H1 (cell line): ENCODE data around the gene TBC1D23. TPM values are rescaled to one million over a fixed set of nuclear protein-coding genes. Genes with fewer than 3 reads are reported as not detected.

Source experiments
- CTCF ChIA-PET: fragments of 300-600 bp; sonication (Branson Sonifier 250); formaldehyde crosslinking; loops from one replicate; lab custom pipeline; 2021; ENCODE audit not compliant: partially characterized antibody; lab: Charles Lee
- POLR2A ChIA-PET: fragments of 300-600 bp; sonication (Branson Sonifier 250); formaldehyde crosslinking; loops from one replicate; lab custom pipeline; 2021; ENCODE audit warnings: inconsistent platforms; ENCODE audit not compliant: partially characterized antibody; lab: Charles Lee
- DNase-seq, 2 experiments: peaks; one replicate each; pipeline versions ENCODE4 v3.0.0 to v3.0.0-alpha.2; 2010 to 2022; ENCODE audit warnings: low spot score in 2 of 2, low read depth in 1 of 2, mixed read lengths in 1 of 2
- FAIRE-seq: peaks from 2 replicates; lab custom pipeline; 2011; peaks lifted over from hg19 to GRCh38; lab: Jason Lieb, UNC
- H2AFZ ChIP-seq: 2 replicates; pipeline ENCODE4 v1.8.1; 2012; ENCODE audit warnings: low read length, inconsistent platforms
- H2AK5ac ChIP-seq: 2 replicates; pipeline ENCODE4 v1.6.1; 2013; ENCODE audit warnings: low read depth, low read length
- H2BK120ac ChIP-seq: replicated peaks from 2 replicates; pipeline ENCODE3; 2013; ENCODE audit warnings: low read depth, low read length, inconsistent platforms
- H2BK12ac ChIP-seq: 2 replicates; pipeline ENCODE4 v1.6.1; 2013; ENCODE audit warnings: low read depth, low read length
- H2BK15ac ChIP-seq: 2 replicates; pipeline ENCODE4 v1.6.1; 2013; ENCODE audit warnings: low read length
- H2BK20ac ChIP-seq: 2 replicates; pipeline ENCODE4 v1.6.1; 2013; ENCODE audit warnings: low read length
- H2BK5ac ChIP-seq: 2 replicates; pipeline ENCODE4 v1.6.1; 2013; ENCODE audit warnings: low read depth, low read length
- H3K14ac ChIP-seq: 2 replicates; pipeline ENCODE4 v1.6.1; 2013; ENCODE audit warnings: inconsistent platforms; ENCODE audit not compliant: insufficient read length
- H3K18ac ChIP-seq: 2 replicates; pipeline ENCODE4 v1.6.1; 2013; ENCODE audit warnings: low read length; ENCODE audit errors: extremely low read depth
- H3K23ac ChIP-seq: 2 replicates; pipeline ENCODE4 v1.6.1; 2013; ENCODE audit warnings: inconsistent platforms; ENCODE audit not compliant: insufficient read length
- H3K23me2 ChIP-seq: 2 replicates; pipeline ENCODE4 v1.6.1; 2013; ENCODE audit warnings: low read depth, low read length
- H3K27ac ChIP-seq: 2 replicates; pipeline ENCODE4 v1.6.1; 2011; ENCODE audit warnings: low read depth, low read length, inconsistent platforms
- H3K27me3 ChIP-seq, 4 experiments: replicated peaks in 1 of 4; 1 replicate in 1 of 4; 2 replicates in 3 of 4; pipeline versions ENCODE4 v1.6.1 to v1.8.1; 2011 to 2013; ENCODE audit warnings: low read length in 3 of 4, mild to moderate bottlenecking in 3 of 4, inconsistent platforms in 2 of 4, mixed read lengths in 2 of 4, moderate library complexity in 1 of 4; ENCODE audit not compliant: control insufficient read depth in 3 of 4, insufficient read depth in 3 of 4; ENCODE audit errors: extremely low read depth in 1 of 4
- H3K36me3 ChIP-seq, 4 experiments: 2 replicates each; pipeline versions ENCODE4 v1.6.1 to v1.8.1; 2011 to 2013; ENCODE audit warnings: mild to moderate bottlenecking in 4 of 4, low read length in 3 of 4, moderate library complexity in 2 of 4, control low read depth in 1 of 4, inconsistent platforms in 1 of 4; ENCODE audit not compliant: insufficient read depth in 4 of 4, control insufficient read depth in 2 of 4
- H3K4ac ChIP-seq: replicated peaks from 2 replicates; pipeline ENCODE3; 2013; ENCODE audit warnings: low read length, low read depth, mixed read lengths, inconsistent platforms; ENCODE audit not compliant: insufficient read length
- H3K4me1 ChIP-seq, 4 experiments: replicated peaks in 1 of 4; 1 replicate in 1 of 4; 2 replicates in 3 of 4; pipeline versions ENCODE4 v1.6.1 to v1.8.1; 2011 to 2013; ENCODE audit warnings: low read length in 3 of 4, inconsistent platforms in 2 of 4, mixed read lengths in 1 of 4; ENCODE audit not compliant: insufficient read depth in 4 of 4, control insufficient read depth in 3 of 4
- H3K4me2 ChIP-seq, 2 experiments: 2 replicates each; pipeline versions ENCODE4 v1.6.1 to v1.8.1; 2011 to 2013; ENCODE audit warnings: low read depth in 2 of 2, low read length in 2 of 2, control low read depth in 1 of 2, inconsistent platforms in 1 of 2, mild to moderate bottlenecking in 1 of 2; ENCODE audit not compliant: insufficient read depth in 1 of 2
- H3K4me3 ChIP-seq, 4 experiments: fragments of 200-600, 300-600 bp in 1 of 4; sonication (generic), shearing (Covaris generic), sonication (Bioruptor Twin) in 1 of 4; 2 replicates each; pipeline versions ENCODE4 v1.5.1 to v1.8.1; 2011 to 2016; ENCODE audit warnings: low read length in 4 of 4, low read depth in 3 of 4, control low read depth in 2 of 4, inconsistent platforms in 2 of 4, mild to moderate bottlenecking in 2 of 4, mixed read lengths in 1 of 4, moderate library complexity in 1 of 4; ENCODE audit not compliant: insufficient read depth in 2 of 4; ENCODE audit errors: extremely low read depth in 1 of 4
- H3K56ac ChIP-seq: replicated peaks from 2 replicates; pipeline ENCODE3; 2013; ENCODE audit warnings: low read depth, mild to moderate bottlenecking, mixed read lengths, low read length, inconsistent platforms; ENCODE audit not compliant: insufficient read length
- H3K79me1 ChIP-seq: 2 replicates; pipeline ENCODE4 v1.6.1; 2013; ENCODE audit warnings: low read depth, low read length, control low read depth
- H3K79me2 ChIP-seq, 2 experiments: 2 replicates each; pipeline versions ENCODE4 v1.6.1 to v1.8.1; 2012 to 2013; ENCODE audit warnings: low read length in 2 of 2, mild to moderate bottlenecking in 2 of 2, inconsistent platforms in 1 of 2; ENCODE audit not compliant: insufficient read depth in 2 of 2, control insufficient read depth in 1 of 2
- H3K9ac ChIP-seq, 4 experiments: replicated peaks in 1 of 4; 1 replicate in 1 of 4; 2 replicates in 3 of 4; pipeline versions ENCODE4 v1.6.1 to v1.8.1; 2011 to 2013; ENCODE audit warnings: low read depth in 3 of 4, low read length in 3 of 4, control low read depth in 2 of 4, mild to moderate bottlenecking in 2 of 4, moderate library complexity in 2 of 4, inconsistent platforms in 1 of 4; ENCODE audit errors: extremely low read depth in 1 of 4
- H3K9me3 ChIP-seq, 2 experiments: 2 replicates each; pipeline versions ENCODE4 v1.6.1 to v1.8.1; 2012 to 2013; ENCODE audit warnings: mild to moderate bottlenecking in 2 of 2, moderate library complexity in 2 of 2, control low read depth in 1 of 2, inconsistent platforms in 1 of 2, low read depth in 1 of 2, low read length in 1 of 2, mixed read lengths in 1 of 2; ENCODE audit not compliant: insufficient read depth in 2 of 2
- H4K20me1 ChIP-seq, 2 experiments: replicated peaks in 1 of 2; 2 replicates each; pipeline versions ENCODE3 to v1.8.1; 2011 to 2013; ENCODE audit warnings: inconsistent platforms in 2 of 2, low read length in 2 of 2, mild to moderate bottlenecking in 1 of 2; ENCODE audit not compliant: insufficient read depth in 2 of 2, control insufficient read depth in 1 of 2
- H4K5ac ChIP-seq: 2 replicates; pipeline ENCODE4 v1.6.1; 2013; ENCODE audit warnings: low read length, low read depth, mixed read lengths, inconsistent platforms; ENCODE audit not compliant: insufficient read length
- H4K8ac ChIP-seq: 2 replicates; pipeline ENCODE4 v1.8.0; 2013; ENCODE audit warnings: mild to moderate bottlenecking, moderate library complexity, low read length, inconsistent platforms; ENCODE audit not compliant: insufficient read depth; ENCODE audit errors: extremely low read depth
- H4K91ac ChIP-seq: replicated peaks from 2 replicates; pipeline ENCODE3; 2013; ENCODE audit warnings: low read length, mixed read lengths, inconsistent platforms; ENCODE audit not compliant: insufficient read length
- ASH2L ChIP-seq: fragments of 200-600, 300-600 bp; sonication (generic); IDR thresholded peaks from one replicate; pipeline ENCODE4 v1.7.1; 2017; ENCODE audit warnings: low read length
- CBX5 ChIP-seq: fragments of 300-800, 300-1000 bp; sonication (generic); IDR thresholded peaks from 2 replicates; pipeline ENCODE4 v1.7.1; 2016; ENCODE audit warnings: antibody characterized with exemption, low read length, low read depth
- CEBPB ChIP-seq: IDR thresholded peaks from 2 replicates; pipeline ENCODE4 v1.6.1; 2012; ENCODE audit warnings: low read depth, low read length
- CHD2 ChIP-seq: IDR thresholded peaks from 2 replicates; pipeline ENCODE4 v1.6.1; 2012; ENCODE audit warnings: low read length, improper control_type of control experiment
- CTBP2 ChIP-seq: IDR thresholded peaks from 2 replicates; pipeline ENCODE4 v1.7.0; 2011; ENCODE audit warnings: borderline replicate concordance, mild to moderate bottlenecking, moderate library complexity, mixed read lengths, low read length; ENCODE audit not compliant: insufficient read depth, insufficient read length
- E2F6 ChIP-seq: IDR thresholded peaks from 2 replicates; pipeline ENCODE4 v1.6.1; 2012; ENCODE audit warnings: inconsistent platforms
- EZH2 ChIP-seq: fragments of 200-600 bp; sonication (generic); IDR thresholded peaks from 2 replicates; pipeline ENCODE4 v1.7.1; 2012; ENCODE audit warnings: low read depth, mild to moderate bottlenecking, moderate library complexity, low read length, inconsistent platforms; ENCODE audit not compliant: severe bottlenecking
- FOSL1 ChIP-seq: IDR thresholded peaks from 2 replicates; pipeline ENCODE4 v1.6.1; 2011; ENCODE audit warnings: mild to moderate bottlenecking, low read depth, low read length, moderate library complexity; ENCODE audit not compliant: insufficient read depth
- HDAC6 ChIP-seq: IDR thresholded peaks from one replicate; pipeline ENCODE4 v1.7.1; 2012; ENCODE audit warnings: low read depth, mild to moderate bottlenecking, inconsistent platforms, low read length, moderate library complexity
- POLR2AphosphoS5 ChIP-seq: IDR thresholded peaks from 2 replicates; pipeline ENCODE4 v1.6.1; 2011; ENCODE audit warnings: low read depth, low read length
- SIN3A ChIP-seq, 2 experiments: IDR thresholded peaks in 1 of 2; conservative IDR thresholded peaks in 1 of 2; 2 replicates each; pipeline ENCODE4 v1.6.1; 2011 to 2012; ENCODE audit warnings: low read length in 2 of 2, improper control_type of control experiment in 1 of 2, low read depth in 1 of 2, mild to moderate bottlenecking in 1 of 2
- SIX5 ChIP-seq: IDR thresholded peaks from 2 replicates; pipeline ENCODE4 v1.6.1; 2011; ENCODE audit warnings: mild to moderate bottlenecking, low read depth, low read length
- TAF1 ChIP-seq: IDR thresholded peaks from 2 replicates; pipeline ENCODE4 v1.6.1; 2011; ENCODE audit warnings: mild to moderate bottlenecking, low read depth, low read length
- WGBS, 2 experiments: shearing (Covaris generic) in 1 of 2; methylation state at CpG; one replicate each; pipeline versions ENCODE4 v1.1.6 to v1.1.7; 2013 to 2015; ENCODE audit warnings: low lambda C conversion rate in 2 of 2, mixed read lengths in 2 of 2, inconsistent platforms in 1 of 2, low coverage in 1 of 2, missing lambda C conversion rate in 1 of 2; ENCODE audit not compliant: insufficient replicate concordance in 2 of 2, insufficient coverage in 1 of 2, insufficient read length in 1 of 2; ENCODE audit errors: extremely low coverage in 1 of 2, missing lambda C conversion rate in 1 of 2; 5-methylcytosine and 5-hydroxymethylcytosine counted together
- polyA plus RNA-seq, 7 experiments: library from polyadenylated mRNA; depleted of rRNA in 3 of 7; stranded (reverse) in 5 of 7; unstranded in 2 of 7; fragments of >200 nt in 5 of 7; fragments of 200-250 nt in 2 of 7; gene quantifications; 1 replicate in 5 of 7; 2 replicates in 1 of 7; 4 replicates in 1 of 7; pipeline versions ENCODE4 v1.2.1 to v1.2.3, GENCODE V29; 2011 to 2013; ENCODE audit warnings: missing spikeins in 2 of 7, mixed read lengths in 2 of 7
- total RNA-seq: library from RNA; stranded (reverse); fragmentation: NEBNext Ultra II Directional; extraction: Animal tissue kit (Norgen Biotek cat#: 25700); gene quantifications from 2 replicates; pipeline ENCODE4 v1.2.1, GENCODE V29; 2021

The TBC1D23 gene
- total and polyA plus RNA-seq, 2 of the 8 experiments (the other 6 are each of a cell fraction or from before 2014, with no cell fraction given), result 6.4 to 29.3 TPM

GRCh38 chr3:100319951-100320350, 59.2 kb downstream of the TBC1D23 start:
- no peak overlapping the region for H3K4me2 ChIP-seq
- CTCF ChIA-PET, result no interaction called here
- H3K36me3 ChIP-seq, result peaks cover 0 to 3% (median 0%) of the 10 kb centered on the region in 4 experiments; a peak in 1 of 8 replicates
- no peaks in the 10 kb centered on the region for H4K20me1 ChIP-seq
- H3K4me3 ChIP-seq, result no peak overlapping the region
- H3K56ac ChIP-seq, result no peak overlapping the region
- H3K4ac ChIP-seq, result no peak overlapping the region
- no peak overlapping the region for H4K91ac ChIP-seq
- no peak overlapping the region for H3K23ac ChIP-seq
- POLR2A ChIA-PET, result interaction anchor here (0.6 kb wide), 1 partner anchor 14 kb away, joined by 3 read pairs; the partner anchor contains the start of gene NIT2
- no peak overlapping the region for H2AFZ ChIP-seq
- H4K8ac ChIP-seq, result no peak overlapping the region
- no peak overlapping the region for H2BK120ac ChIP-seq
- H2BK12ac ChIP-seq, result no peak overlapping the region
- H3K79me2 ChIP-seq, result no peaks in the 10 kb centered on the region
- WGBS, 2 experiments, result 86% methylated on average over 2 of the region's 2 CpGs; no CpG with 5 or more reads in 1 of the 2 experiments
- no peaks in the 10 kb centered on the region for H3K79me1 ChIP-seq
- H2BK5ac ChIP-seq, result no peak overlapping the region
- H3K18ac ChIP-seq, result no peak overlapping the region
- no peak overlapping the region for H2AK5ac ChIP-seq
- H2BK20ac ChIP-seq, result no peak overlapping the region
- FAIRE-seq (no peak), DNase-seq (no peak)
- no peaks in the 10 kb centered on the region for H3K9me3 ChIP-seq
- no peak overlapping the region for H3K14ac ChIP-seq
- no peaks in the 10 kb centered on the region for H3K27me3 ChIP-seq
- no peak overlapping the region for H3K27ac ChIP-seq
- no peaks in the 10 kb centered on the region for H3K4me1 ChIP-seq
- no peak overlapping the region for H2BK15ac ChIP-seq
- H3K9ac ChIP-seq, result no peak overlapping the region
- no peak overlapping the region for H4K5ac ChIP-seq
- no peaks in the 10 kb centered on the region for H3K23me2 ChIP-seq
- no peak for TF ChIP-seq SIN3A (conservative IDR thresholded peaks at IDR 0.05 in 1 of 2, IDR thresholded peaks at IDR 0.05 in 1 of 2; ENCODE audit: low read depth in 1 of 2, low read length in 2 of 2)
- TF ChIP-seq CTBP2, result no peak
- TF ChIP-seq SIX5, result no peak
- TF ChIP-seq FOSL1, result no peak
- TF ChIP-seq POLR2AphosphoS5, result no peak
- TF ChIP-seq CBX5, result no peak
- TF ChIP-seq HDAC6, result no peak
- no peak for TF ChIP-seq CEBPB
- no peak for TF ChIP-seq ASH2L
- TF ChIP-seq E2F6, result no peak
- TF ChIP-seq CHD2, result no peak
- no peak for TF ChIP-seq EZH2
- no peak for TF ChIP-seq TAF1
